GM19395 (cell line): ENCODE data around the gene TERT.

Experiments used
- ATAC-seq: cut with Tn5 transposase; IDR thresholded peaks from one replicate; pipeline ENCODE4 v1.9.1; 2021; ENCODE audit warnings: mild to moderate bottlenecking, moderate library complexity; ENCODE audit not compliant: unreplicated experiment

The TERT gene

GRCh38 chr5:1209896-1210776, 84.7 kb downstream of the TERT start:
- no peak for ATAC-seq

DNA sequence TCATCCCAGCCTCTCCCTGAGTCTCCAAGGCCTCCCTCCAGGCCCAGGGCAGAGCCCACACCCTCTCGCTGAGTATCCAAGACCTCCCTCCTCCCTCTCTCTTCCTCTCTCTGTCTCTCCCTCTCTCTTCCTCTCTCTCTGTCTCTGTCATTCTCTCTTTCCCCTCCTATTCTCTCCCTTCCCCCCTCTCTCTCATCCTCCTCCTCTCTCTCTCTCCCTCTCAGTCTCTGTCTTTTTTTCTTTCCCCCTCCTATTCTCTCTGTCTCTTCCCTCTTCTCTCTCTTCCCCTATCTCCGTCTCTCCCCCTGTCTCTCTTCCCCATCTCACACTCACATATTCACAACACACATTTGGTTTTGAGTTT, 85.4 kb downstream of the TERT start:
- ATAC-seq: no peak

GRCh38 chr5:1208743-1209488, 86.0 kb downstream of the TERT start:
- ATAC-seq: no peak

DNA sequence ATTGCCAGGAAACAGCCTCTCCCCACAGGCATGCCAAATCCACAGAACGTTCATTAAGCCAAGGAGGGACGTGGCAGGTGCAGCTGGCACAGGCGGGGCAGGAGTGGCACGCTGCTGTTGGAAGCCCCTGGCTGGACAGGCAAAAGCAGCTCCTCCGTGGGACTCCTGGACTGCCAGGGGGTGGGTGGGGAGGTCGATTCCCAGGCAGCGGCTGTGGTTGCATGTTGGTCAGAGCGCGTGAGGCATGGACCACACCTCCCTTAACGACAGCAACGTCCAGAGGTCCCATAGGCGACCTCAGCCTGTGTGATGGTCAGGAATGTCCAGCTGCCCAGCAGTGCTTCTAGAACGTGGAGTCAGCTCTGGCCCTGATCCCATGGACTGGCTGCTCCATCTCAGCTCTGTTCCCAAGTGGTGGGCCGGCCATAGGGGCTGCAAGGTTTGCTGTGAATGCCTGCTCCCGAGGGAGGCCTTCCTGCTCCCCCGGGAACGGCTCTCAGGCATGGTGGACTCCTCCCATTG, 86.6 kb downstream of the TERT start:
- no peak for ATAC-seq

DNA sequence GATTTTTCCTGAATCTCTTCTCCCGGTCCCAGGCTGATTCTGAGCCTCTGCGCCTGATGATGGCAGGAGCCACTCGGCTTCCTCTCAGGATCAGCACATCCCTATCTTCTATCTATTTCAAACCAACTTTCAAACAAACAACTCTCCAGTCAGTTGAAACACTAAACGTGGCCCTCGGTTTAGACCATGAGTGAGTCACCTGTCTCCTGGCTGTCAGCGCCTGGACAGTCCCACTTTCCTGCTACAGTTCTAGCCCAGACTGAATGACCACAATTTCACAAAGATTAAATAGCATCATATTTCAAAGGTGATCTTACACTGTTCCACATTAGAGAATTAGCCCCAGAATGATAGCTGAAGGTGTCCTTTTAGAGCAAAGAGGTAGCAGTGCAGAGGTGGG, 87.3 kb downstream of the TERT start:
- ATAC-seq: no peak

DNA sequence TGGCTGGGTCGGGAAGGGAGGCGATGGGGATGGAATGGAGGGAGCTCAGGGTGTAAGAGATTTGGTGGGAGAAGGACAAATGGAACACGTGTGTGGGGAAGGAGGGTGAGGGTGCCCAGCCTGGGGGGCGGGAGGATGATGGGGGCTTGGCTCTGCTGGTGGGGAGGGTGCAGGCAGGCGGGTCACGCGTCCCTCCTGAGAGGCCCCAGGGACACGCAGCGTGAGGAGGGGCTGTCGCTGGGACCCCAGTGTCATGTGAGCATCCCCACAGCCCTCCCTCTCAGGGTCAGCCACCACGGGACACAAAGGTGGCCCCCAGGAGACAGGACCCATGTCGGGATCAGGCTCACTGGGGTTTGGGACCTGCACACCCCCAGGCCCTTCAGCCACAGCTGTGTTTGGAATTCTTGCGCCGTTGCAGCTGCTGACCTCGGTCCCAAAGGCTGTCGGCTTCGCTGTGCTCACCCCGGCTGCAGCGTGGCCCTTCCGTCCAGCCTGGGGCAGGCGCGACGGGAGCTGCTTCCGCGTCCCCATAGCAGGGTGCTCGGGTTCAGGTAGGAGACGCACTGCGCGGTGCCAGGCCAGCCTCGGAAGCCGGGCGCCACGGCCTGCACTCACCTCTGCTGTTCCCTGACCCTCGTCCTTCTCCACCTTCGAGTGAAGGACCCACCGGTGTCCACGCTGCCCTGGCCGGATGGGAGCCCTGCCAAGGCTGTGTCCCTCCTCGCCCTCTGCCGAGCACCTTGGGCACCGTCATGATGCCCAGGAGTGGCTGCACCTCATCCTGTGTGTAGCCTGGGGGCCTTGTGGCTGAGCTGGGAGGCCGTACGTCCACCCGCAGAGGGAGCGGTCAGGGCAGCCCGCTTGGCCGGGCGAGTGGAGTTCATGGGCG, 88.1 kb downstream of the TERT start:
- ATAC-seq: no peak

- ATAC-seq: no peak
These were observed 89.3 kb downstream of the TERT start for GRCh38 chr5:1205255-1206180.

DNA sequence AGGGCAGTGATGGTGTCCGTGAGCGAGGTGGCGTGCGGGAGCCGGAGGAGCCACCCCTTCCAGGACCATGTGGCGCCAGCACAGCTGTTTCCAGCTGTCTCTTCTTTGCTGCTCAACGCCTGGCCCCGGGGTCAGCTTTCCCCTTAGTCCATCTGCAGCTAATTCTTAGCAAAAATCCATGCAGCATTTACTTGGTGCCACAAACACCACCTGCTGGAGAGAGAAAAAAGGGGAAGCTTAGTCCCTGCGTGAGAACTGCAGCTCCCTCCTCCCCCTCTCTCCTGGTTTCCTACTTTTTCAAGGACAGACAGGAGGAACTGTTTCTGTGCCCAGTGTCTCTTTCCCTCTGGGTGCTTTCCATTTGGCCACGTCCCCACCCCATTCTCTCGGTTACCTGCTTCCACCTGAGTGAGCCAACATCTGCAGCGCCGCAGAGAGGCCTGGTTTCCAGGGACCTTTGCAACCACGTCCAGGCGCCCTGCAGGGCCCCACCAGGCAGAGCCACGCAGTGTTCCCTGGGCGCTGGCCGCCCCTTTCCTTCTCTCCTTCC, 90.1 kb downstream of the TERT start:
- ATAC-seq: no peak

DNA sequence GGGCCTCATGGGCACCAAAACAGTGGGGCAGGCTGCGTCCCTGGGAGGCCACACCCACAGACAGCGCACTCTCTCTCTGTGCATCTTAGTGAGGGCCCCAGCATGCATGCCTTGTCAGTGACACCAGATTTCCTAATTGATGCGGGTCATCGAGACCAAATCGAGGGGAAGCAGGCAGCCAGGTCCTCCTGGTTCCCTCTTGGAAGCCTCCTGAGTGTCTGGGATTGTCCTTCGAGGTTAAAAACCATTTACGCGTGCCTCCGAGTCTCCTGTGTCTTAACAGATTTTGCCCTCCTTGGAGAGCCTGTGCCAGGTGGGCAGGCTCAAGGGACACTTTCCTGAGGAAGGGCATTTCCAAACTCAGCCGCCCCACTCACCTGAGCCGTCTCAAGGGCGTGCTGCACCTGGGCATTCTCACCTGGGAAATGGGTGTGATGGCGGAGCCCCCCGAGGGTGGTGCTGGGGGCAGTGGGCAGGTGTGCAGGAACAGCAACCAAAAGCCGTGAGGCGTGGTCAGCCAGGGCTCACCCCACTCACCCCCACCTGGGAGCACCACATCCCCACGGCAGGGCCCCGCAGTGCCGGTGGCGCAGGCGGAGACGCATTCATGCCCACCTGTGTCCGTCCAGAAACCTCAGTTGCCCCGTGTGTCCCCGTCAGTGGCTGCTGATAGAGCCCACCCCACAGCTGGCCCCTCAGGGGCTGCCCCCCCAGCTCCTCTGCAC, 90.7 kb downstream of the TERT start:
- no peak for ATAC-seq

GRCh38 chr5:1203311-1203967, 91.4 kb downstream of the TERT start:
- no peak for ATAC-seq
